Measurements from ENCODE around the gene ACSM4.

ACSM4 gene

GRCh38 chr12:7339675-7340074, 35.8 kb downstream of the ACSM4 start:
- DNase-seq = no peak

- DNase-seq = no peak
These were observed 41.1 kb downstream of the ACSM4 start for GRCh38 chr12:7344833-7345606.

GRCh38 chr12:7346551-7347225, 42.8 kb downstream of the ACSM4 start:
- no peak for DNase-seq

GRCh38 chr12:7349418-7349817, 45.5 kb downstream of the ACSM4 start:
- no peak for DNase-seq

- DNase-seq = no peak
These were observed 47.3 kb downstream of the ACSM4 start for GRCh38 chr12:7351177-7351576.

GRCh38 chr12:7352661-7353060, 48.8 kb downstream of the ACSM4 start:
- no peak for DNase-seq

GRCh38 chr12:7354529-7354928, 50.7 kb downstream of the ACSM4 start:
- DNase-seq = no peak

GRCh38 chr12:7361265-7361664, 57.4 kb downstream of the ACSM4 start:
- no peak for DNase-seq

- DNase-seq = no peak
These were observed 58.9 kb downstream of the ACSM4 start for GRCh38 chr12:7362734-7363133.

- DNase-seq = no peak
These were observed 65.4 kb downstream of the ACSM4 start for GRCh38 chr12:7369274-7369729.

GRCh38 chr12:7373226-7373625, 69.4 kb downstream of the ACSM4 start:
- no peak for DNase-seq

GRCh38 chr12:7374423-7375144, 70.7 kb downstream of the ACSM4 start:
- no peak for DNase-seq

- no peak for DNase-seq
These were observed 71.3 kb downstream of the ACSM4 start for GRCh38 chr12:7375145-7375543.

- no peak for DNase-seq
These were observed 72.3 kb downstream of the ACSM4 start for GRCh38 chr12:7376196-7376595.
